PC-3 (cell line): Measurements from ENCODE around the gene ATP6V1G2.

Experiments used
- CTCF ChIP-seq: fragments of 300-600 bp; sonication (generic); conservative IDR thresholded peaks from 2 replicates; pipeline ENCODE4 v1.5.1; 2017; ENCODE audit warnings: antibody characterized with exemption, low read depth, mild to moderate bottlenecking, low read length
- EZH2 ChIP-seq: fragments of 300-600 bp; sonication (generic); IDR thresholded peaks from one replicate; pipeline ENCODE4 v1.6.1; 2017; ENCODE audit warnings: antibody characterized with exemption, mild to moderate bottlenecking, low read length; ENCODE audit not compliant: unreplicated experiment
- EZH2phosphoT487 ChIP-seq: fragments of 300-600 bp; sonication (generic); IDR thresholded peaks from 2 replicates; pipeline ENCODE4 v1.6.1; 2018; ENCODE audit warnings: mild to moderate bottlenecking, antibody characterized with exemption, low read length, borderline replicate concordance

GRCh38 chr6:31575335-31575901 is 29.0 kb upstream of the ATP6V1G2 start, which contains the start of gene TNF:
- TF ChIP-seq CTCF (no peak), EZH2 (no peak), EZH2phosphoT487 (no peak)
